GM12892 (cell line): Measurements from ENCODE around the gene TK2.

Experiments
- POLR2A ChIP-seq: IDR thresholded peaks from 2 replicates; pipeline ENCODE4 v1.6.1; 2011; ENCODE audit warnings: low read depth, low read length, control low read depth
- POLR2AphosphoS5 ChIP-seq: IDR thresholded peaks from 2 replicates; pipeline ENCODE4 v1.6.1; 2011; ENCODE audit warnings: low read depth, low read length, control low read depth
- TAF1 ChIP-seq: IDR thresholded peaks from 2 replicates; pipeline ENCODE4 v1.6.1; 2011; ENCODE audit warnings: low read depth, mild to moderate bottlenecking, control low read depth, low read length, borderline replicate concordance

DNA sequence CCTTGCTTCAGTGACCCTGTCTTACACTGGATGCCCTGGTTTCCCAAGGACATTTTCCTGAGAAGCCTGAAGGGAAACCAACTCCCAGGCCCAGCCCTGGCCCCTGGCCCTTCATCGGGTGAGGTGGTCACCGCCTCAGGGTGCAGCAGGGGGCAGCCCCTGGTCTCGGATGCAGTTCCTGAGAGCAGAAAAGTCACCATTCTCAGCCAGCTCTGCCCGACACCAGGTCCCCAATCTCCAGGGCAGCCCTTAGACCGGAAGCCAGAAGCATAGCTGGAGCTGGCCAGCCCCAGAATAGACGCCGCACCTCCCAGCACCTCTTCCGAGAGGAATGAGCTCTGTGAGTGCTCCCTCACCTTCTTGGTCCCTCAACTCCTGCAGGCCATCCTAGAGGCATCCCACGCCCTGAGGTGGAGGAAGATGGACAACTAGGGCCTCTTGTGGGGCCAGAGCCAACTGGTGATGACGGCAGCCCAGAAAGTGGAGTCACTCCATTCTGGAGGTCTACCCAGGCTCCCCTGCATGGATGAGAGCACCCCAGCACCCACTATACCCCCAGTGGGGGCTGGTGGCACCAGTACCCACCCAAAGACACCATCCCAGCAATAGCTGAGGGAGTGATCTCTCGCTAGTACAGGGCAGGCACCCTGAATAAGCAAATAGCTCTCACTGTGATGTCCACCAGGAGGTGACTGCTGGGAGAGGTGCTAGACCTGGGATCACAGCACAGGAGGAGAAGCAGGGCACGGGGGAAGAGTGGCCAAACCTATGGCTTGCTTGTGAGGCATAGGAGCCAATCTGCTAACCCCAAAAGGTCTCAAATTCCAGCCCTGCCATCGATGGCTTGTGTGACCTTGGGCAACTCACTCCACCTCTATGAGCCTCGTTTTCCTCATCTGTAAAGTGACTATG is 56.2 kb downstream of the TK2 start:
- TF ChIP-seq POLR2A (no peak), TAF1 (no peak), POLR2AphosphoS5 (no peak)
